ENCODE data around the gene PACS2.

DNA sequence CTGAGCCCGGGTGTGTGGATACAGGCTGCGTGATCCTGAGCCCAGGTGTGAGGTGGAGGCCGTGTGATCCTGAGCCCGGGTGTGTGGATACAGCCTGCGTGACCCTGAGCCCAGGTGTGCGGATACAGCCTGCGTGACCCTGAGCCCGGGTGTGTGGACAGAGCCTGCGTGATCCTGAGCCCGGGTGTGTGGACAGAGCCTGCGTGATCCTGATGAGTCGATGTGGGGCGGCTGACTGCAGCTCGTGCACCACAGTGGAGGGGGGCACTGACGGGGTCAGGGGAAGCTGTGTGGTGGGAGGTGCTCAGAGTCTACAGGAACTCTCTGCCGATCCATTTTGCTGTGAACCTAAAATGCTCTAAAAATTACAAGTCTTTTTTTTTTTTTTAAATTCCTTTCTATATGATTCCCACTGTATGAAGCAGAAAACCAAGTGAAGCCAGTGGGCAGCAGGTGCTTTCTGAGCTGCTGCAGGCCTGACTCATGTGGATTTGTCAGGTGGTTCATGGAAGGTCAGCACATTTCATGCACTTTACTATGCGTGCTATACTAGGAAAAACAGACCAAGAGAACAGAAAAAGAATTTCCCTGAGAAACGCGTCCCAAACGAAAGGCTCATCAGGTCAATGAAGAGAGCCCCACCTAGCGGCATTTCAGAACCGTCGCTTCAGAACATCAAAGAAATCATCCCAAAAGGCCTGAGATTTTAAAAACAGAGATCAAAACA, 33.0 kb upstream of the PACS2 start:
- TF ChIP-seq, protein P1, sequence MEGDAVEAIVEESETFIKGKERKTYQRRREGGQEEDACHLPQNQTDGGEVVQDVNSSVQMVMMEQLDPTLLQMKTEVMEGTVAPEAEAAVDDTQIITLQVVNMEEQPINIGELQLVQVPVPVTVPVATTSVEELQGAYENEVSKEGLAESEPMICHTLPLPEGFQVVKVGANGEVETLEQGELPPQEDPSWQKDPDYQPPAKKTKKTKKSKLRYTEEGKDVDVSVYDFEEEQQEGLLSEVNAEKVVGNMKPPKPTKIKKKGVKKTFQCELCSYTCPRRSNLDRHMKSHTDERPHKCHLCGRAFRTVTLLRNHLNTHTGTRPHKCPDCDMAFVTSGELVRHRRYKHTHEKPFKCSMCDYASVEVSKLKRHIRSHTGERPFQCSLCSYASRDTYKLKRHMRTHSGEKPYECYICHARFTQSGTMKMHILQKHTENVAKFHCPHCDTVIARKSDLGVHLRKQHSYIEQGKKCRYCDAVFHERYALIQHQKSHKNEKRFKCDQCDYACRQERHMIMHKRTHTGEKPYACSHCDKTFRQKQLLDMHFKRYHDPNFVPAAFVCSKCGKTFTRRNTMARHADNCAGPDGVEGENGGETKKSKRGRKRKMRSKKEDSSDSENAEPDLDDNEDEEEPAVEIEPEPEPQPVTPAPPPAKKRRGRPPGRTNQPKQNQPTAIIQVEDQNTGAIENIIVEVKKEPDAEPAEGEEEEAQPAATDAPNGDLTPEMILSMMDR (IDR thresholded peaks at IDR 0.05) = peak; percentile 23; the same call in 1 of the 2 replicates
- TF ChIP-seq, protein P2, sequence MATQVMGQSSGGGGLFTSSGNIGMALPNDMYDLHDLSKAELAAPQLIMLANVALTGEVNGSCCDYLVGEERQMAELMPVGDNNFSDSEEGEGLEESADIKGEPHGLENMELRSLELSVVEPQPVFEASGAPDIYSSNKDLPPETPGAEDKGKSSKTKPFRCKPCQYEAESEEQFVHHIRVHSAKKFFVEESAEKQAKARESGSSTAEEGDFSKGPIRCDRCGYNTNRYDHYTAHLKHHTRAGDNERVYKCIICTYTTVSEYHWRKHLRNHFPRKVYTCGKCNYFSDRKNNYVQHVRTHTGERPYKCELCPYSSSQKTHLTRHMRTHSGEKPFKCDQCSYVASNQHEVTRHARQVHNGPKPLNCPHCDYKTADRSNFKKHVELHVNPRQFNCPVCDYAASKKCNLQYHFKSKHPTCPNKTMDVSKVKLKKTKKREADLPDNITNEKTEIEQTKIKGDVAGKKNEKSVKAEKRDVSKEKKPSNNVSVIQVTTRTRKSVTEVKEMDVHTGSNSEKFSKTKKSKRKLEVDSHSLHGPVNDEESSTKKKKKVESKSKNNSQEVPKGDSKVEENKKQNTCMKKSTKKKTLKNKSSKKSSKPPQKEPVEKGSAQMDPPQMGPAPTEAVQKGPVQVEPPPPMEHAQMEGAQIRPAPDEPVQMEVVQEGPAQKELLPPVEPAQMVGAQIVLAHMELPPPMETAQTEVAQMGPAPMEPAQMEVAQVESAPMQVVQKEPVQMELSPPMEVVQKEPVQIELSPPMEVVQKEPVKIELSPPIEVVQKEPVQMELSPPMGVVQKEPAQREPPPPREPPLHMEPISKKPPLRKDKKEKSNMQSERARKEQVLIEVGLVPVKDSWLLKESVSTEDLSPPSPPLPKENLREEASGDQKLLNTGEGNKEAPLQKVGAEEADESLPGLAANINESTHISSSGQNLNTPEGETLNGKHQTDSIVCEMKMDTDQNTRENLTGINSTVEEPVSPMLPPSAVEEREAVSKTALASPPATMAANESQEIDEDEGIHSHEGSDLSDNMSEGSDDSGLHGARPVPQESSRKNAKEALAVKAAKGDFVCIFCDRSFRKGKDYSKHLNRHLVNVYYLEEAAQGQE (IDR thresholded peaks at IDR 0.05; ENCODE audit: low read depth, low read length) = no peak
- no peak for TF ChIP-seq MXI1 (IDR thresholded peaks at IDR 0.05; ENCODE audit: low read depth, low read length)
- no peak for TF ChIP-seq EP300 (IDR thresholded peaks at IDR 0.05; ENCODE audit: borderline replicate concordance in 1 of 2, low read depth in 1 of 2, low read length in 1 of 2)
- no peak for TF ChIP-seq FOXJ3 (CRISPR knock-in tag; IDR thresholded peaks at IDR 0.05)
- TF ChIP-seq YY1 (IDR thresholded peaks at IDR 0.05; ENCODE audit: low read depth) = no peak
- no peak for TF ChIP-seq GABPA (IDR thresholded peaks at IDR 0.05; ENCODE audit: low read depth)
- TF ChIP-seq ZBTB33 (IDR thresholded peaks at IDR 0.05; ENCODE audit: borderline replicate concordance, low read depth) = no peak
- no peak for TF ChIP-seq RCOR1 (IDR thresholded peaks at IDR 0.05; ENCODE audit: low read length)

Measured in SK-N-SH (cell line).